Neural progenitor cell (in vitro differentiated cells): ENCODE measurements around the gene RIPK3.

ENCODE experiments used
- EZH2 ChIP-seq: fragments of 200-600 bp; sonication (generic); IDR thresholded peaks from 2 replicates; pipeline ENCODE4 v1.6.1; 2017; ENCODE audit warnings: antibody characterized with exemption, mild to moderate bottlenecking, moderate library complexity
- TF ChIP-seq, protein P1 (sequence below): fragments of 200-600 bp; sonication (generic); IDR thresholded peaks from 2 replicates; pipeline ENCODE4 v1.5.1; 2017; ENCODE audit warnings: antibody characterized with exemption, mild to moderate bottlenecking

DNA sequence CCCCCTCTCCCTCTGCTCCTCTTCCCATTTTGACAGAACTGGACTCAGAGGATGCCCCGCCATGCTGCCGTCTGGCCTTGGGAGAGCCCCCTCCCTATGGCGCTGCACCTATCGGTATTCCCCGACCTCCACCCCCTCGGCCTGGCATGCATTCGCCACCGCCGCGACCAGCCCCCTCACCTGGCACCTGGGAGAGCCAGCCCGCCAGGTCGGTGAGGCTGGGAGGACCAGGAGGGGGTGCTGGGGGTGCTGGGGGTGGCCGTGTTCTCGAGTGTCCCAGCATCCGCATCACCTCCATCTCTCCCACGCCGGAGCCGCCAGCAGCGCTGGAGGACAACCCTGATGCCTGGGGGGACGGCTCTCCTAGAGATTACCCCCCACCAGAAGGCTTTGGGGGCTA lies 29.7 kb upstream of the RIPK3 start:
- TF ChIP-seq, protein P1, sequence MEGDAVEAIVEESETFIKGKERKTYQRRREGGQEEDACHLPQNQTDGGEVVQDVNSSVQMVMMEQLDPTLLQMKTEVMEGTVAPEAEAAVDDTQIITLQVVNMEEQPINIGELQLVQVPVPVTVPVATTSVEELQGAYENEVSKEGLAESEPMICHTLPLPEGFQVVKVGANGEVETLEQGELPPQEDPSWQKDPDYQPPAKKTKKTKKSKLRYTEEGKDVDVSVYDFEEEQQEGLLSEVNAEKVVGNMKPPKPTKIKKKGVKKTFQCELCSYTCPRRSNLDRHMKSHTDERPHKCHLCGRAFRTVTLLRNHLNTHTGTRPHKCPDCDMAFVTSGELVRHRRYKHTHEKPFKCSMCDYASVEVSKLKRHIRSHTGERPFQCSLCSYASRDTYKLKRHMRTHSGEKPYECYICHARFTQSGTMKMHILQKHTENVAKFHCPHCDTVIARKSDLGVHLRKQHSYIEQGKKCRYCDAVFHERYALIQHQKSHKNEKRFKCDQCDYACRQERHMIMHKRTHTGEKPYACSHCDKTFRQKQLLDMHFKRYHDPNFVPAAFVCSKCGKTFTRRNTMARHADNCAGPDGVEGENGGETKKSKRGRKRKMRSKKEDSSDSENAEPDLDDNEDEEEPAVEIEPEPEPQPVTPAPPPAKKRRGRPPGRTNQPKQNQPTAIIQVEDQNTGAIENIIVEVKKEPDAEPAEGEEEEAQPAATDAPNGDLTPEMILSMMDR, result no peak
- no peak for TF ChIP-seq EZH2
